ENCODE results near the gene MCUR1. TPM values are rescaled to one million over a fixed set of nuclear protein-coding genes. Genes with fewer than 3 reads are reported as not detected.

Gene MCUR1, protein sequence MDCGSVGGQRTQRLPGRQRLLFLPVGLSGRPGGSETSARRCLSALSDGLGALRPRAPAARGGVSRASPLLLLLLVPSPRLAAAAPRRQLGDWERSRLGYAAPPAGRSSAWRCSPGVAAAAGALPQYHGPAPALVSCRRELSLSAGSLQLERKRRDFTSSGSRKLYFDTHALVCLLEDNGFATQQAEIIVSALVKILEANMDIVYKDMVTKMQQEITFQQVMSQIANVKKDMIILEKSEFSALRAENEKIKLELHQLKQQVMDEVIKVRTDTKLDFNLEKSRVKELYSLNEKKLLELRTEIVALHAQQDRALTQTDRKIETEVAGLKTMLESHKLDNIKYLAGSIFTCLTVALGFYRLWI
- total RNA-seq (10.6 and 11.2 TPM in 2 replicates), polyA plus RNA-seq (4.1 and 4.6 TPM in 2 replicates), polyA minus RNA-seq (5.4 and 7.0 TPM in 2 replicates)
- 11.0 TPM for total RNA-seq (2013)

DNA sequence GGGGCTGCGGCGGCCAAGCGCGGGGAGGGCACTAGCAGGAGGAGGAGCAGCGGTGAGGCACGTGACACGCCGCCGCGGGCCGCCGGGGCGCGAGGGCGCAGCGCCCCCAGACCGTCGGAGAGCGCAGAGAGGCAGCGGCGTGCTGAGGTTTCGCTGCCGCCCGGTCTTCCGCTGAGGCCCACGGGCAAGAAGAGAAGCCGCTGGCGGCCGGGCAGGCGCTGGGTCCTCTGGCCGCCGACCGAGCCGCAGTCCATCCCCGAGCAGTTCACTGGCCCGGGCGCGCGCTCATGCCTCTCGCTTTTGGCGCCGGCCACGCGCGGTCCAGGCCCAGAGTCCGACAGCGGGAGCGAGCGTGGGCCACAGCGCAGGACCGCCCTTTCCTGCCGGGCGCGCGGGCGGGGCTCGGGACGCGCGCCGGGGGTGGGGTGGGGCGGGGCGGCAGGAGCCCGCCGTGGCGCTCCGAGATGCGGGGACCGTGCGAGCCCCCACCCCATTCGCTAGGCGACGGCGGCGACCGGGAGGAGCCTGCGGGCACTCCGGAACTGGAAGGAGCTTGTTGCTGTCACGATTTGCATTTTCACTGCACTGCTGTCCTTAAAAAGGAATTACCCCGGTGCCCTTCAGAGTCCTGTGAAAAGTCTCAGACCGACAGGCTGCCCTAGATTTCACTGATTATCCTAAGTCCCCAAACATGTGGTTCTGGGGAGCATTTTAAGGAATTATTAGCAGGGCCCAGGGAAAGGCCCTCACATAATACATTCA, at the start of gene MCUR1:
Gene MCUR1, minus strand, starts transcription at position 382 of the 762 bp plus-strand sequence. Its CDS starts 128 bp downstream, at position 254.
- Mint-ChIP-seq H3K9me3 (ENCODE audit: insufficient read depth) (no peaks in the 10 kb centered on the region), H3K27me3 (no peaks in the 10 kb centered on the region), H3K27ac (peak within 1 kb of the TSS; percentile 89), H3K4me3 (peak within 1 kb of the TSS; percentile 94), H3K4me1 (peaks cover 31% of the 10 kb centered on the region)
- peak within 1 kb of the TSS; percentile 68 to 89 for H3K27ac ChIP-seq (ENCODE audit: low read length in 2 of 2)
- ChIA-PET CTCF (interaction anchor here (0.6 to 5.2 kb wide), 5 partner anchors 17 to 253 kb away, joined by 4 to 28 read pairs (median 5); no protein-coding TSS in a partner anchor), POLR2A (interaction anchor here (0.5 to 1.1 kb wide), 5 partner anchors 104 to 526 kb away, joined by 3 to 4 read pairs (median 3); partner anchors contain the start of genes CD83 and NOL7)
- H2AFZ ChIP-seq (ENCODE audit: insufficient read depth, low read depth, low read length, poor library complexity, severe bottlenecking) = peak within 1 kb of the TSS; percentile 98
- peaks cover 20% of the 10 kb centered on the region for H3K79me2 ChIP-seq (ENCODE audit: control insufficient read depth, insufficient read depth, low read length)
- no peaks in the 10 kb centered on the region for H3K9me3 ChIP-seq (ENCODE audit: control extremely low read depth in 1 of 3, control insufficient read depth in 2 of 3, insufficient read depth in 1 of 3, low read length in 2 of 3)
- no peaks in the 10 kb centered on the region for H4K20me1 ChIP-seq (ENCODE audit: control insufficient read depth, insufficient read depth, low read length, poor library complexity, severe bottlenecking)
- intact Hi-C loops (cut with micrococcal nuclease) = loop anchor here (1.0 to 5.0 kb wide), 9 partner anchors 19 to 1848 kb away; partner anchors contain the start of genes DTNBP1, NOL7, SIRT5 and TBC1D7
- TF ChIP-seq CTCF (IDR thresholded peaks at IDR 0.05) (peak; percentile 14), EZH2 (IDR thresholded peaks at IDR 0.05; ENCODE audit: borderline replicate concordance, insufficient read depth, low read depth, low read length, poor library complexity, severe bottlenecking) (no peak)
- WGBS (ENCODE audit: insufficient coverage) = under 1% methylated on average over 80 of the region's 81 CpGs
- H3K4me2 ChIP-seq (replicated peaks; ENCODE audit: low read depth, low read length, poor library complexity, severe bottlenecking) = peak within 1 kb of the TSS; percentile 97
- H3K27me3 ChIP-seq (replicated peaks in 1 of 4; ENCODE audit: control extremely low read depth in 1 of 4, control insufficient read depth in 3 of 4, insufficient read depth in 4 of 4, low read length in 3 of 4) = no peaks in the 10 kb centered on the region
- H3K36me3 ChIP-seq (replicated peaks in 1 of 2; ENCODE audit: control extremely low read depth in 1 of 2, control insufficient read depth in 1 of 2, extremely low read depth in 1 of 2, insufficient read depth in 2 of 2, low read length in 1 of 2) = no peaks in the 10 kb centered on the region
- H3K4me1 ChIP-seq (ENCODE audit: control insufficient read depth in 2 of 2, insufficient read depth in 2 of 2, low read length in 2 of 2) = peaks cover 17 to 20% of the 10 kb centered on the region in 2 donors
- H3K4me3 ChIP-seq (ENCODE audit: control extremely low read depth in 1 of 5, extremely low read depth in 1 of 5, insufficient read depth in 1 of 5, low read depth in 2 of 5, low read length in 4 of 5) = peak within 1 kb of the TSS; percentile 63 to 88 (median 77)
- DNase-seq = peak; percentile 94
- H3K9ac ChIP-seq (ENCODE audit: low read length) = peak within 1 kb of the TSS; percentile 83
- ATAC-seq (ENCODE audit: low read depth) = peak; percentile 82
